Measurements from ENCODE around the gene CCDC88B.
A peak's percentile ranks its signal among the peaks of the same experiment; 100 is the strongest.

Gene CCDC88B, protein sequence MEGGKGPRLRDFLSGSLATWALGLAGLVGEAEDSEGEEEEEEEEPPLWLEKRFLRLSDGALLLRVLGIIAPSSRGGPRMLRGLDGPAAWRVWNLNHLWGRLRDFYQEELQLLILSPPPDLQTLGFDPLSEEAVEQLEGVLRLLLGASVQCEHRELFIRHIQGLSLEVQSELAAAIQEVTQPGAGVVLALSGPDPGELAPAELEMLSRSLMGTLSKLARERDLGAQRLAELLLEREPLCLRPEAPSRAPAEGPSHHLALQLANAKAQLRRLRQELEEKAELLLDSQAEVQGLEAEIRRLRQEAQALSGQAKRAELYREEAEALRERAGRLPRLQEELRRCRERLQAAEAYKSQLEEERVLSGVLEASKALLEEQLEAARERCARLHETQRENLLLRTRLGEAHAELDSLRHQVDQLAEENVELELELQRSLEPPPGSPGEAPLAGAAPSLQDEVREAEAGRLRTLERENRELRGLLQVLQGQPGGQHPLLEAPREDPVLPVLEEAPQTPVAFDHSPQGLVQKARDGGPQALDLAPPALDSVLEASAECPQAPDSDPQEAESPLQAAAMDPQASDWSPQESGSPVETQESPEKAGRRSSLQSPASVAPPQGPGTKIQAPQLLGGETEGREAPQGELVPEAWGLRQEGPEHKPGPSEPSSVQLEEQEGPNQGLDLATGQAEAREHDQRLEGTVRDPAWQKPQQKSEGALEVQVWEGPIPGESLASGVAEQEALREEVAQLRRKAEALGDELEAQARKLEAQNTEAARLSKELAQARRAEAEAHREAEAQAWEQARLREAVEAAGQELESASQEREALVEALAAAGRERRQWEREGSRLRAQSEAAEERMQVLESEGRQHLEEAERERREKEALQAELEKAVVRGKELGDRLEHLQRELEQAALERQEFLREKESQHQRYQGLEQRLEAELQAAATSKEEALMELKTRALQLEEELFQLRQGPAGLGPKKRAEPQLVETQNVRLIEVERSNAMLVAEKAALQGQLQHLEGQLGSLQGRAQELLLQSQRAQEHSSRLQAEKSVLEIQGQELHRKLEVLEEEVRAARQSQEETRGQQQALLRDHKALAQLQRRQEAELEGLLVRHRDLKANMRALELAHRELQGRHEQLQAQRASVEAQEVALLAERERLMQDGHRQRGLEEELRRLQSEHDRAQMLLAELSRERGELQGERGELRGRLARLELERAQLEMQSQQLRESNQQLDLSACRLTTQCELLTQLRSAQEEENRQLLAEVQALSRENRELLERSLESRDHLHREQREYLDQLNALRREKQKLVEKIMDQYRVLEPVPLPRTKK (N-terminal part only)

DNA sequence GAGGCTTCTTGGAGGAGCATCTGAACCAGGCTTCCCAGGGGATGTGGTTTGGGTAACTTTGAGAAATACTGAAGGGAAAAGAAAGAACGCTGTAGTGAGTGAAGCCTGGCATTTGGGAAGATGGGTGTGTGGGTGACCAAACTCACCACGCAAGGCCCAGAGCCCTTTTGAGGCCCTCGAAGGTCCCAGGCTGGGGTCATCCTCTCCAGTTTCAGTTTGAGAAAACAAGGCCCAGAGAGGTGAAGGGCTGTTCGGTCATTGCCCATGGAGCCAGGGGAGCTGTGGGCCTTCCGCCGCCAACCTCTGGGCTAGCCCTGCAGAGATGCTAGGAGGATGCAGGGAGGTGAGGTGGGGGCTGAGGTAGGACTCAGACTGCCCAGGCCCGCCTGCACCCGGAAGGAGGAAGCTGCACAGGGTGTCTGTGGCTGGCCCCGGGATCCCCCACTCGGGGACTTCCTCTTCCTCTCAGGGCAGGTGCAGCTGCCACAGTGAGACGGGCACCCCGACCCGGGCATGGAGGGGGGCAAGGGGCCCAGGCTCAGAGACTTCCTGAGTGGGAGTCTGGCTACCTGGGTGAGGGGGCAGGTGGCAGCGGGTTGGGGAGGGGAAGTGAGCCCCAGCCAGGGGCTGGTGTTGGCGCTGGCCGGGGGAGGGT lies at the start of gene CCDC88B:
CCDC88B (plus strand) TSS at position 451 of the 655 bp plus-strand sequence; CDS start at position 514, 63 bp downstream.
- peak; percentile 94 for DNase-seq

DNA sequence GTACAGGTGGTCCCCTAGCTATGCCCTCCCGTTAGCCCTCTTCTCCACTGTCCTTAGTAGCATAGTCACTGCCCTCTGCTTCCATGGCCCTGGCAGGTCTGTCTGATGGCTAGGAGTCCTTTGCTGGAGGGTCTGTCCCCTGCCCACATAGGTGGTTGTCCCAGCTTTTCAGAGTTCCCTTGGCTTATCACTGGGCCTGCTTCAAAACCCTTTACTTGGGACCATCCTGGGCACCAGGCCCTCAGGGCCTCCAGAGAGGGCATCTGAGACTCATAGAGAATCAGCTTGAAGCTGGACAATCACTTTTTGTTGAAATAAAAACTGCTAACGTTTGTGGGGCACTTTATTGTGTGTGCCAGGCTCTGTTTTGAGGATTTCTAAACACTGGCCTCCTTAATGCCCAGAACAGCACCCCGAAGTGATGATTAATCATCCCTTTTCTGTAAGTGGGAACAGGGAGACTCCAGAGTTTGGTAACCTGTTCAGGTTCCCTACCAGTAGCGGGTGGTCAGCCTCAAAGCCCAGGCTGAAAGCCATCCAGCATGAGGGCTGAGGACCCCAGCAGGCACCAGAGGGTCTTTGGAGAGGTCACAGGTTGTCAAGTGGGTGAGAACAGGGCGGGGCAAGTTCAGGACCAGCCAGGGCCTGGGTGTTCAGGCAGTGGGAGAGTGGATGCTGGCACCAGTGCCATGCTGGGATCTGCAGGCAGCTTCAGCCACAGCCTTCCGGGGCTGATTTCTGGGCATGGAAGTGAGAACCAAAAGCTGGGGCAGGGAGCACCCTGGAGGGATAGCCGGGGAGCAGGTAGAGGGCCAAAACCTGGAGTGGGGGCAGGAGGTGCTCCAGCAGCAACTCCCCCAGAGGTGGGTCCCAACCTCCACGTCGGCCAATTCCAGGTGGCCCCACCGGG lies 49.4 kb upstream of the CCDC88B start:
- no peak for DNase-seq

DNA sequence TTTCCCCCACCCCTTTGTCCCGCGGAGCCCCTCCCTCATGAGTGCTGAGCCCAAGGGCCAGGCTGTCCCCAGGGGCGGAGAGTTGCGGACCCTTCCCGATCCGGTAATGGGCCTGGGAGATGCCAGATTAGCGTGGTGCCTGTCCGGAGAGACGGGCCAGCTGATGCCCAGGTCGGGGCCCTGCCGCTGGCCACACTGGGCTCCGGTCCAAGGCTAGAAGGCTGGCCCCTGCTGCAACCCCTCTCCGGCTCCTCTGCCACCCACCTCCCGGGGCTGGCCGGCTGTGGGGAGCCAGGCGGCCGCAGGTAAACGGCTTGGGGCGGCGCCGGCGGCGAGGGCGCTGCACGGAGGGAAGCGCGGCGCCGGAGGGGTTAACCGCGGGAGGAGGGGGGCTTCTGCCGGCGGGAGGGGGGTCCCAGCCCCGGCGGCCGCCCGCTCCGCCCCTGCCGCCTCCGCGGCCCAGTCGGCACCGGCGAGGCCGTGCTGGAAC lies 48.7 kb upstream of the CCDC88B start, which contains the start of gene KCNK4:
KCNK4 (plus strand) TSS at position 41 of the 490 bp plus-strand sequence. CDS start 1,717 bp downstream, outside the sequence.
- no peak for DNase-seq

DNA sequence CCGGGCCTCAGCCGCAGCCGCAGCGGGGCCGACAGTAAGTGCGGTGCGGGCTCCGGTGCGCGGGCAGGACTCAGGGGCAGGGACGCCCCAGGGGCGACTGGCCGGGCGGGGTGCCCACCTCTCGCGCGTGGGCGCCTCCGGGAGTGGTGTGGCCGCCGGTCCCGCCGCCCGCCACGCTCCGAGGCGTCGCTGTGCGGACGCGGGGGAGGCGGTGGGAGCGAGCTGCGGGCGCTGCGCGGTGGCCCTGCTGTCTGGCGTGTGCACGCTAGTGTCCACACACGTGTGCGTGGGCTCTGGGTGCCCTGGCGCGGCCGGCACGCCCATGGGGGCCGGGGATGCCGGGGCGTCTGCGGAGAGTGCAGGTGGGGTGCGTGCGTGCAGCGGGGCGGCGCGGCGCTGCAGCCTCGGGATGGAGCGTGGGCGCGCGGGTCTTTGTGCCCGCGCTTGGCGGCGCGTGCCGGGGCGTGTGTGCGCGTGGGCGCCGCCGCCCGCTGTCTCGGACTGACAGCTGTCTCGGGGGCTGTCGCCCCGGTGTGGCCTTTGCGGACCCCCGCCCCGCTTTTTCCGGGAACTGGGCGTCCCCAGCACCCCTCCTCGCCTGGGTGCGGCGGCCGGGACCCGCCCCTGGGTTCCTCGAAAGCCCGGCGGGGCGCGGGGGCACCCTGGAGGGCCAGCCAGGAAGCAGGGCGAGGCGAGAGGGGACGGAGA lies 48.1 kb upstream of the CCDC88B start:
- DNase-seq: no peak

DNA sequence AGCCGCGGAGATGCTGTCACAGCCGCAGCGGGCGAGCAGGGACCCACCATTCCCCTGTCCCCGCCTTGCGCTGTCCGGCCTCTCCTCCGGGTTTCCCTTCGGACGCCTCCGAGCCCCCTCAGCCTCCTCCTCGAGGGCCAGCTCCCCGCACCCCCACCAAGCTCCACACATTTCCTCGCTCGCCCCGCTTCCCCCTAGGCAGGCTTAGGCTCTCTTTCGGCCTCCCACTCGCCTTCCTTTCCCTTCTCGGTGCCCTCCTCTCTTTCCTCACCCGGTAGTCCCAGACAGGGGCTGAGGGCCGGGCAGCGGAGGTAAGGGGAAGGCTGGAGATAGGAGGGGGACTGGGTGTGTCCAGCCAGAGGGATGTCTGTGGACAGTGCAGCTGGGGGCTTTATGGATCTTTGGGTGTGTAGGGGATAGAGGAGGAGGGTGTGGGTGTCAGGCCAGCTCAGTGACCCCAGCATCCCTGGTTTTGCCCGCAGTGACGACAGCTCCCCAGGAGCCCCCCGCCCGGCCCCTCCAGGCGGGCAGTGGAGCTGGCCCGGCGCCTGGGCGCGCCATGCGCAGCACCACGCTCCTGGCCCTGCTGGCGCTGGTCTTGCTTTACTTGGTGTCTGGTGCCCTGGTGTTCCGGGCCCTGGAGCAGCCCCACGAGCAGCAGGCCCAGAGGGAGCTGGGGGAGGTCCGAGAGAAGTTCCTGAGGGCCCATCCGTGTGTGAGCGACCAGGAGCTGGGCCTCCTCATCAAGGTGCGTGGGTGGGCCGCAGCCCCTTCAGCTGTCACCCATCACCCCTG lies 47.3 kb upstream of the CCDC88B start:
- DNase-seq: no peak

DNA sequence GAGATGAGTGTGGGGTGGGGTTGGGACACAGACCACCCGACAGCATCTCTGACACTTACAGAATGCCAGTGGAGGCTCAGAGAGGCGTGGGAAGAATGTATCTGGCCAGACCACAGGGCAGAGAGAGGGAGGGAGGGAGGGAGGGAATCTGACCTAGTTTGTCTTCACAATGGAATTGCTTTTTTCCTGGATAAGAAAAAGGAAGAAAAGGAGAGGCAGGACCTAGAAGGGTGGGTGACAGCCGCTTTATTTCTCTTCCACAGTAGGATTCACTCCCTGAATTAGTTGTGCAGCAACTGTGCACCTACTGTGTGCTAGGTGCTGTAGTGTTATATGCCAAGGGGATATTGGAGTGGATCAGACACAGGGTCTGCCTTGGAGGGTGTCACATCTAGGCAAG lies 45.2 kb upstream of the CCDC88B start:
- DNase-seq: no peak

DNA sequence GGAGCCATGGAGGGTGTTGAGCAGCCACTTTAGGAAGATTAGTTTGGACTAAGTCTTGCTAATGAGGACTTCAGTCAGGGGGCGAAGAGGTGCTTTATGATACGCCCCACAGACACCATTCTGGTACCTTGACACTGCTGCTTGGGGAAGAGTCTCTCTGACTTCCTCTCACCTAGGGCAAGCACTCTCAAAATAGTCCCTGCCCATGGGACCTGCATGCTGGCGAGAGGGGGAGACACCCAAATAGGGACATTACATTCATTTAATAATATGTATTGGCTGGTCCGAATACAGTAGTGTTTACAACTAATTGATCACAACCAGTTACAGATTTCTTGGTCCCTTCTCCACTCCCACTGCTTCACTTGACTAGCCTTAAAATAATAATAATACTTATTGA lies 44.2 kb upstream of the CCDC88B start:
- no peak for DNase-seq

DNA sequence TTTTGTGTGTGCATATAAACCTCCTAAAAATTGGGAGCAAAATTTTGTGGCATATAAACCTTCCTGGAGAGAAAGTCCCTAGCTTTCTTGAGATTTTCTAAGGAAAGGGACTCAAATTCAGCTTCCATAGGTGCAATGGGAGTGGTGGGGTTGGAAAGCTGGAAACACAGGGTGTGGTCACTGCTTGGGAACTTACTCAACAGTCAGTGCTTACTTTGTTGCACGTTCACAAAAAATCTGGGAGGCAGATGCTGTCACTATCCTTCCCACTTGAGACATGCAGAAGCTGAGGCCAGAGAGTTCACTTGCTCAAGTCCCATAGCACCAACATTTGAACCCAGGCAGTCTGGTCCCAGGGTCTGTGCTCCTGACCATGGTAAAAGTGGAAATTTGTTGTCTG lies 43.8 kb upstream of the CCDC88B start:
- no peak for DNase-seq

DNA sequence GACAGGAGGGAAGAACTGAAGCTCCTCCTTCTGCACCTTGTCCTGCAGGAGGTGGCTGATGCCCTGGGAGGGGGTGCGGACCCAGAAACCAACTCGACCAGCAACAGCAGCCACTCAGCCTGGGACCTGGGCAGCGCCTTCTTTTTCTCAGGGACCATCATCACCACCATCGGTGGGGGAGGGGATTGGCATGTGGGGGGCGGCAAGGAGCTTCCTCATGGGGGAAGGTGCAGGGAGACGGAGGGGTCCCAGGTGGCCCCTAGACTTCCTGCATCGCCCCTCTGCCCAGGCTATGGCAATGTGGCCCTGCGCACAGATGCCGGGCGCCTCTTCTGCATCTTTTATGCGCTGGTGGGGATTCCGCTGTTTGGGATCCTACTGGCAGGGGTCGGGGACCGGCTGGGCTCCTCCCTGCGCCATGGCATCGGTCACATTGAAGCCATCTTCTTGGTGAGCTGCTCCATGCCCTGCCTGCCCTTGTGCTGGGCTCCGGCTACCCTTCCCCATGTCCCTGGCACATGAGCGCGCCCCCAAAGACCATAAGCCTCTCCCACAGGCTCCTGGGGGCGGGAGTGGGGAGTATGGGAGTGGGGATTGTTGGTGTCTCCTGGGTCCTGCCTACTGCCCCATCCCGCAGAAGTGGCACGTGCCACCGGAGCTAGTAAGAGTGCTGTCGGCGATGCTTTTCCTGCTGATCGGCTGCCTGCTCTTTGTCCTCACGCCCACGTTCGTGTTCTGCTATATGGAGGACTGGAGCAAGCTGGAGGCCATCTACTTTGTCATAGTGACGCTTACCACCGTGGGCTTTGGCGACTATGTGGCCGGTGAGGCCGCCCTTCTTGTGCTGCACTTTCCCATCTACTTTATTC lies 42.9 kb upstream of the CCDC88B start:
- DNase-seq: no peak

DNA sequence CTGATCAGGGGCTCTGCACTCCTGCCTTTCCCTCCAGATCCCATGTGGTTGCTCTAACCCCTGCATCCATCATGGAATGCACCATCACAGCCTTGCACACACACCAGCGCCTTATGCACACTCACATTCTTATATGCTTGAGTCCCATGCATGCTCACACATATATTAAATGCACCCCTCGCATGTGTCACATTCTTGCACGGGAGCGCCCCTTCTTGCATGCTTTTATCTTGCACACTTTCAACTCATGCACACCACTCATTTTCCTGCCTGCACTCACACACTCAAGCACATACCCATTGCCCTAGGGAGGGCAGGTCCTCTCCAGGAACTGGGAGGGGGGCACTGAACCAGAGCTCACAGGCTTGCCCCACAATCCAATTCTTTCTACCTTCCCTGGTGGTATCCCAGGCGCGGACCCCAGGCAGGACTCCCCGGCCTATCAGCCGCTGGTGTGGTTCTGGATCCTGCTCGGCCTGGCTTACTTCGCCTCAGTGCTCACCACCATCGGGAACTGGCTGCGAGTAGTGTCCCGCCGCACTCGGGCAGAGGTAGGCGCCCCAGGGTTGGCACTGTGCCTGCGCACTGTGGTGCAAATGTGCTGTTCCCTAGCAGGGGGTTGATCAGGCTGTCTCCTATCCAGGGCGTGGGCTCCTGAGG lies 42.2 kb upstream of the CCDC88B start:
- no peak for DNase-seq

DNA sequence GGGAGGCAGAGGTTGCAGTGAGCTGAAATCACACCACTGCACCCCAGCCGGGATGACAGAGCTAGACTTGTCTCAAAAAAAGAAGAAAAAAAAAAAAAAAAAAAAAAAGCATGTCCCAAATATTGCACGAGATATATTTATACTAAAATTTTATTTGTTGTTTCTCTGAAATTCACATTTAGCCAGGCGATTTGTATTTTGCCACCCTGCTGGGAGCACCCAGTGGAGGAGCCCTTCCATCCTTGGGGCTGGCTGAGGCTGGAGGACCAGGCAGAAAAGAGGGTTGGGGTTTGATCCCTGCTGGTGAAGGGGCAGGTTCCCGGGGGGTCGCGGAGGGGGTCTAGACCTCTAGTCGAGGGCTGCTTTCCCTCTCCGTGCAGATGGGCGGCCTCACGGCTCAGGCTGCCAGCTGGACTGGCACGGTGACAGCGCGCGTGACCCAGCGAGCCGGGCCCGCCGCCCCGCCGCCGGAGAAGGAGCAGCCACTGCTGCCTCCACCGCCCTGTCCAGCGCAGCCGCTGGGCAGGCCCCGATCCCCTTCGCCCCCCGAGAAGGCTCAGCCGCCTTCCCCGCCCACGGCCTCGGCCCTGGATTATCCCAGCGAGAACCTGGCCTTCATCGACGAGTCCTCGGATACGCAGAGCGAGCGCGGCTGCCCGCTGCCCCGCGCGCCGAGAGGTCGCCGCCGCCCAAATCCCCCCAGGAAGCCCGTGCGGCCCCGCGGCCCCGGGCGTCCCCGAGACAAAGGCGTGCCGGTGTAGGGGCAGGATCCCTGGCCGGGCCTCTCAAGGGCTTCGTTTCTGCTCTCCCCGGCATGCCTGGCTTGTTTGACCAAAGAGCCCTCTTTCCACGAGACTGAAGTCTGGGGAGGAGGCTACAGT lies 40.8 kb upstream of the CCDC88B start:
- DNase-seq: no peak

DNA sequence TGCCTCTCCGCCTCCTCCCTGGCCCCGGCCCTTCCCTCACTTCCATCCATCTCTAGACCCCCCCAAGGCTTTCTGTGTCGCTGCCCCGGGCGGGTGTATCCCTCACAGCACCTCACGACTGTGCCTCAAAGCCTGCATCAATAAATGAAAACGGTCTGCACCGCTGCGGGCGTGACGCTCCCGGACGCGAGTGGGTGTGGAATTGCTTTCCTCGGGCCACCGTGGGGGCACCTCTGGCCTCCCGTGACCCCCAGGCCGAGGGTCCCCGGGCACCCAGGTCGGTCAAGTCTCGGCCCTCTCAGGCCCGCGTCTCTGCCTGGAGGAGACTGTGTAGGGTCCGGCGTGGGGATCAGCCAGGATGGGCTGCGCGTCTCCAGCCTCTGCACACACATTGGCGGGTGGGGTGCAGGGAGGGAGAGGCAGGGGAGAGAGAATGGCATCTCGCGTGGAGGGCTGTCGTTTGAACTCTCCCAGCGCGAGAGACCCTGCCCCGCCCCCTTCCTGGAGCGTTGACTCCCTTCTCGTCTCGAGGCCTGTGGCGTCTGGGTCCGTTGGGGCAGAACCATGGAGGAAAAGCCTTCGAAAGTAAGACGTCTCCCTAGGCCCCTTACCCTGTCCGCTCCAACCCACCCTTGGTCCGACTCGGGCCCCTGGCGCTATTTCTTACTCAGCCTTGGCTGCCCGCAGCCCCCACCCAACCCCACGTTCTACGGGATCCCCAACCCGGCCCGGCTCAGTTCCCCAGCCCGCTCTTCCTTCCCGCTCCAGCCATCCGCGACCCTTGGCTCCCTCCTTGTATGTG lies 40.0 kb upstream of the CCDC88B start, which contains the start of gene CATSPERZ:
CATSPERZ (plus strand) TSS at position 512 of the 802 bp plus-strand sequence; CDS start at position 565, 53 bp downstream.
- DNase-seq: no peak

DNA sequence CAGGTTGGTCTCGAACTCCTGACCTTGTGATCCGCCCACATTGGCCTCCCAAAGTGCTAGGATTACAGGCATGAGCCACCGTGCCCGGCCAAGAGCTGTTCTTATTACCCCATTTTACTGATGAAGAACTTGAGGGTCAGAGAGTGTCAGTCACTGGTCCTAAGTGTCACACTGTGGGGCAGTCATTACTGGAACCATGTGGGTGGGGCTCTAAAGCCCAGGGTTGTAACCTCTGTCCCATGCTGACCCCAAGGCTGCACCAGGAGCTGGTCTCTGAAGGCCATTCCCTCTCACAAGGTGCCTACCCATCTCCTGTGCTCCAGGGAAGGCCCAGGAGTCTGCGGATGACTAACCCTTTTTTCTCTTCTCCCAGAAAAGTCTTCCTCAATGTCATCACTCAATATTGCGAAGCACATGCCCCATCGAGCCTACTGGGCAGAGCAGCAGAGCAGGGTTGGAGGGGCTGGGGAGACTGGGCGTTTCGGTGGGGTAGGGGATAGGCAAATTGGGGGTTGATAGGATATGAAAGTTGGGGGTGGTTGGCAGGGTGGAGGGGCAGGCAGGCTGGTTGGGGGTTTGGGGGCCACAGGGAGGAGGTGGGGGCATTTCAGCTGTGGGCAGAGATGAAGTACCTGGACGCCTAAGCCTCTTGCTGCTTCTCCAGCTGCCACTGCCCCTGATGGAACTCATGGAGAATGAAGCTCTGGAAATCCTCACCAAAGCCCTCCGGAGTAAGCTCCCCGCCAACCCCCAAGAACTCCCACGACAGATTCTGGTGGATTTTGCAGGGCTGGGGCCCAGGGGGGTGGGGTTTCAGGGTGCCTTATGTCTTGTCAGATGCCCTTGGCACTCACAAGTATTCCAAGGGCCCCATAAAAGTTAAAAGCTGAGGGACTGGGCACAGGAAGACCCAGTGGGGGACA lies 36.6 kb upstream of the CCDC88B start:
- no peak for DNase-seq

DNA sequence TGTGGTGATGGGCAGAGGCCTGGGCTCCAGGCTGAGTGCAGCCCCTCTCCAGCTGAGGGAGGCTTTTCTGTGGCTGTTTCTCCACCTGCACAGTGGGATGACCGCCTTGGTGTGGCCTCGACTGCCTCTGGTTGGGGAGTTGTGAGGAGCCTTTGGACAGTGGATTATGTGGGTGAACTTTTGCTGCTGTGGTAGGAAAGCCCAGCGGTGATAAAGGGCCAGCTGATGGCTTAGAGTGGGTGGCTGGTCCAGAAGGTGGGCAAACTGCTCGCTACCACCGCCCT lies 36.0 kb upstream of the CCDC88B start:
- no peak for DNase-seq
